Measurements from ENCODE around the gene RNU6-9. TPM values are rescaled to one million over a fixed set of nuclear protein-coding genes. Genes with fewer than 3 reads are reported as not detected.
A peak's percentile ranks its signal among the peaks of the same experiment; 100 is the strongest.
"Not testable (repeated sequence)": the region's sequence is repeated elsewhere in the genome, so short reads cannot be mapped to it uniquely, and the experiment has no call there.

The RNU6-9 gene
- total and polyA plus RNA-seq, 12 donors, result not detected

- ATAC-seq (no peak), DNase-seq (no peak)
- Histone ChIP-seq H3K4me3 (no peak overlapping the region), H3K4me1 (peaks cover 0 to 19% (median 9%) of the 10 kb centered on the region in 9 donors), H3K27me3 (no peaks in the 10 kb centered on the region), H3K27ac (no peak overlapping the region), H3K9me3 (no peaks in the 10 kb centered on the region), H3K36me3 (peaks cover 0 to 62% (median 21%) of the 10 kb centered on the region in 9 donors)
- no peak for TF ChIP-seq CTCF (IDR thresholded peaks at IDR 0.05)
- WGBS, 2 donors, result 91 to 94% methylated on average over 26 of the region's 26 CpGs
- intact Hi-C loops (cut with DNase I), result no loop called here
Observed at GRCh38 chr19:889662-890295, 3.5 kb upstream of the RNU6-9 start.

- H3K4me1 ChIP-seq, result peaks cover 0 to 19% (median 9%) of the 10 kb centered on the region in 9 donors
- no peak for ATAC-seq
- 88 to 89% methylated on average over 18 of the region's 18 CpGs for WGBS, 2 donors
- peaks cover 0 to 52% (median 12%) of the 10 kb centered on the region in 9 donors for H3K36me3 ChIP-seq
- DNase-seq, result no peak
- no peak overlapping the region for H3K4me3 ChIP-seq
- TF ChIP-seq CTCF (IDR thresholded peaks at IDR 0.05), result no peak
- no peaks in the 10 kb centered on the region for H3K27me3 ChIP-seq
- intact Hi-C loops (cut with DNase I), result no loop called here
- H3K9me3 ChIP-seq, result no peaks in the 10 kb centered on the region
- no peak overlapping the region for H3K27ac ChIP-seq
Observed at GRCh38 chr19:890831-891230, 2.5 kb upstream of the RNU6-9 start.

- WGBS, 2 donors, result 70 to 73% methylated on average over 42 to 46 of the region's 50 CpGs
Observed at GRCh38 chr19:891421-892200, 1.7 kb upstream of the RNU6-9 start.

GRCh38 chr19:892243-892893 lies 916 bp upstream of the RNU6-9 start:
- no peaks in the 10 kb centered on the region for H3K27me3 ChIP-seq
- 4 to 6% methylated on average over 22 to 27 of the region's 27 CpGs for WGBS, 2 donors
- no peak for TF ChIP-seq CTCF (IDR thresholded peaks at IDR 0.05)
- H3K36me3 ChIP-seq, result peaks cover 0 to 47% (median 5%) of the 10 kb centered on the region in 9 donors
- intact Hi-C loops (cut with DNase I), result no loop called here
- H3K27ac ChIP-seq, result peak overlapping the region; percentile 87 to 97 (median 94)
- H3K4me3 ChIP-seq, result peak overlapping the region; percentile 67 to 92 (median 80)
- DNase-seq (peak in 1 of 2 donors; percentile 52), ATAC-seq (peak in 1 of 8 donors; percentile 2)
- no peaks in the 10 kb centered on the region for H3K9me3 ChIP-seq
- H3K4me1 ChIP-seq, result peaks cover 0 to 19% (median 9%) of the 10 kb centered on the region in 9 donors

More at GRCh38 chr19:891421-892200, 1.7 kb upstream of the RNU6-9 start:
- ATAC-seq; H3K9me3 ChIP-seq; DNase-seq; intact Hi-C loops (cut with DNase I); H3K27me3 ChIP-seq: not testable (repeated sequence)
- H3K4me1 ChIP-seq, result peaks cover 0 to 19% (median 9%) of the 10 kb centered on the region in 9 donors
- peaks cover 0 to 47% (median 5%) of the 10 kb centered on the region in 9 donors for H3K36me3 ChIP-seq
- H3K27ac ChIP-seq, result peak overlapping the region in 5 of 10 donors; percentile 87 to 97 (median 97)
- H3K4me3 ChIP-seq, result peak overlapping the region in 9 of 10 donors; percentile 67 to 92 (median 81)

Data from heart right ventricle (tissue), 16 donors.